Hepatocyte (in vitro differentiated cells): Measurements from ENCODE around the gene EVC2. TPM values are rescaled to one million over a fixed set of nuclear protein-coding genes. Genes with fewer than 3 reads are reported as not detected.

Experiments
- DNase-seq: peaks from one replicate; pipeline ENCODE4 v3.0.0-alpha.2; 2016; ENCODE audit warnings: low spot score
- H2AFZ ChIP-seq: fragments of 200-600 bp; sonication (generic); 2 replicates; pipeline ENCODE4 v1.6.0; 2016; ENCODE audit warnings: antibody characterized with exemption, mild to moderate bottlenecking
- H3K27ac ChIP-seq: fragments of 200-600 bp; sonication (generic); 2 replicates; pipeline ENCODE4 v1.5.1; 2016; ENCODE audit warnings: mild to moderate bottlenecking
- H3K27me3 ChIP-seq: fragments of 200-600 bp; sonication (generic); 2 replicates; pipeline ENCODE4 v1.6.1; 2016
- H3K36me3 ChIP-seq: fragments of 200-600 bp; sonication (generic); replicated peaks from 2 replicates; pipeline ENCODE4 v1.5.1; 2016; ENCODE audit warnings: low read depth; ENCODE audit not compliant: insufficient read depth
- H3K4me1 ChIP-seq: fragments of 200-600 bp; sonication (generic); 2 replicates; pipeline ENCODE4 v1.5.1; 2016; ENCODE audit warnings: mild to moderate bottlenecking, moderate library complexity; ENCODE audit not compliant: insufficient read depth
- H3K4me2 ChIP-seq: fragments of 200-600 bp; sonication (generic); 2 replicates; pipeline ENCODE4 v1.6.0; 2016
- H3K4me3 ChIP-seq: fragments of 200-600 bp; sonication (generic); 2 replicates; pipeline ENCODE4 v1.5.1; 2016; ENCODE audit warnings: mild to moderate bottlenecking
- H3K79me2 ChIP-seq: fragments of 200-600 bp; sonication (generic); 2 replicates; pipeline ENCODE4 v1.6.0; 2017; ENCODE audit warnings: mild to moderate bottlenecking
- H3K9me2 ChIP-seq: fragments of 200-600 bp; sonication (generic); replicated peaks from 2 replicates; pipeline ENCODE4 v1.6.0; 2017; ENCODE audit warnings: mild to moderate bottlenecking; ENCODE audit not compliant: insufficient read depth
- H3K9me3 ChIP-seq: fragments of 200-600 bp; sonication (generic); 2 replicates; pipeline ENCODE4 v1.5.1; 2016; ENCODE audit warnings: low read depth, mild to moderate bottlenecking
- H4K20me1 ChIP-seq: fragments of 200-600 bp; sonication (generic); 2 replicates; pipeline ENCODE4 v1.6.0; 2016; ENCODE audit warnings: mild to moderate bottlenecking; ENCODE audit not compliant: insufficient read depth, poor library complexity, severe bottlenecking
- CTCF ChIP-seq: fragments of 200-600 bp; sonication (generic); IDR thresholded peaks from 2 replicates; pipeline ENCODE4 v1.5.1; 2016; ENCODE audit warnings: antibody characterized with exemption, mild to moderate bottlenecking; ENCODE audit not compliant: poor library complexity
- EZH2 ChIP-seq: fragments of 200-600 bp; sonication (generic); IDR thresholded peaks from 2 replicates; pipeline ENCODE4 v1.6.1; 2016; ENCODE audit warnings: antibody characterized with exemption, mild to moderate bottlenecking, borderline replicate concordance
- EZH2phosphoT487 ChIP-seq: fragments of 200-600 bp; sonication (generic); IDR thresholded peaks from one replicate; pipeline ENCODE4 v1.6.1; 2018; ENCODE audit warnings: antibody characterized with exemption, mild to moderate bottlenecking, low read depth, moderate library complexity; ENCODE audit not compliant: unreplicated experiment, severe bottlenecking
- WGBS: methylation state at CpG from one replicate; pipeline ENCODE4 v1.1.6; 2016; ENCODE audit warnings: low lambda C conversion rate; ENCODE audit errors: missing lambda C conversion rate; 5-methylcytosine and 5-hydroxymethylcytosine counted together
- polyA plus RNA-seq: library from polyadenylated mRNA; unstranded; fragments of >200 nt; fragmentation: Nextera tagmentation; extraction: Ambion mirVana; gene quantifications from 2 replicates; pipeline ENCODE4 v1.2.1, GENCODE V29; 2016
- total RNA-seq: library from RNA; depleted of rRNA; stranded (reverse); fragments of >200 nt; gene quantifications from 2 replicates; pipeline ENCODE4 v1.2.3, GENCODE V29; 2014

Gene EVC2
- total and polyA plus RNA-seq, 2 experiments from 2014 or later = 3.0 to 4.2 TPM

DNA sequence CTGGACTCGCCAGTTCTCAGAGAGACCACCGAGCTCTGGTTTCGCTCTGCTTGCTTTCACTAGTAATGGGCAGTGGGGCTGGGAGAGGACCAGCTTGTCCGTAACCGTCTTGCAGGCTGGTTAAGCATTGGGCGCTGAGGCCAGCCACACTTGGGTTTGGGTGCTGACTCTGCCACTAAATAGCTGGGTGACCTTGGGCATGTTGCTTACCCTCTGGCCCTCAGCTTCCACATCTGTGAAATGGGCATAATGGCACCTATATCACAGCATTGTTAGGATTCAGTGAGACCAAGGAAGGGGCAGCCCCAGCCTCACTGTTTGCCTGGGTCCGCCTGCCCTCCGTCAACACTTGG lies 46.1 kb upstream of the EVC2 start:
- Histone ChIP-seq H3K4me1 (no peaks in the 10 kb centered on the region), H3K4me3 (no peak overlapping the region), H3K36me3 (no peaks in the 10 kb centered on the region), H3K4me2 (no peak overlapping the region), H3K27me3 (no peaks in the 10 kb centered on the region), H3K27ac (no peak overlapping the region), H3K9me3 (no peaks in the 10 kb centered on the region), H2AFZ (no peak overlapping the region), H4K20me1 (no peaks in the 10 kb centered on the region), H3K79me2 (no peaks in the 10 kb centered on the region), H3K9me2 (no peaks in the 10 kb centered on the region)
- WGBS = 93% methylated on average over 8 of the region's 8 CpGs
- TF ChIP-seq EZH2 (no peak), CTCF (no peak), EZH2phosphoT487 (no peak)
- DNase-seq = no peak

- TF ChIP-seq EZH2phosphoT487 (no peak), EZH2 (no peak), CTCF (no peak)
- 89% methylated on average over 19 of the region's 19 CpGs for WGBS
- Histone ChIP-seq H3K4me1 (no peaks in the 10 kb centered on the region), H3K9me3 (no peaks in the 10 kb centered on the region), H3K27ac (no peak overlapping the region), H3K4me3 (no peak overlapping the region), H3K79me2 (no peaks in the 10 kb centered on the region), H4K20me1 (no peaks in the 10 kb centered on the region), H2AFZ (no peak overlapping the region), H3K36me3 (no peaks in the 10 kb centered on the region), H3K4me2 (no peak overlapping the region), H3K27me3 (no peaks in the 10 kb centered on the region), H3K9me2 (no peaks in the 10 kb centered on the region)
- DNase-seq = peak; percentile 19
These were observed 45.6 kb upstream of the EVC2 start for GRCh38 chr4:5753766-5754528.

- no peak overlapping the region for H3K27ac ChIP-seq
- no peak overlapping the region for H3K4me3 ChIP-seq
- 93% methylated on average over 7 of the region's 7 CpGs for WGBS
- TF ChIP-seq CTCF = no peak
- no peak for TF ChIP-seq EZH2
- TF ChIP-seq EZH2phosphoT487 = no peak
- no peaks in the 10 kb centered on the region for H3K9me2 ChIP-seq
- no peaks in the 10 kb centered on the region for H3K4me1 ChIP-seq
- H3K27me3 ChIP-seq = no peaks in the 10 kb centered on the region
- DNase-seq = no peak
- H3K9me3 ChIP-seq = no peaks in the 10 kb centered on the region
- H3K36me3 ChIP-seq = no peaks in the 10 kb centered on the region
- no peaks in the 10 kb centered on the region for H4K20me1 ChIP-seq
- no peak overlapping the region for H2AFZ ChIP-seq
- no peaks in the 10 kb centered on the region for H3K79me2 ChIP-seq
- H3K4me2 ChIP-seq = no peak overlapping the region
These were observed 45.0 kb upstream of the EVC2 start for GRCh38 chr4:5753366-5753765.
